Measurements from ENCODE around the gene FER.

The FER gene

DNA sequence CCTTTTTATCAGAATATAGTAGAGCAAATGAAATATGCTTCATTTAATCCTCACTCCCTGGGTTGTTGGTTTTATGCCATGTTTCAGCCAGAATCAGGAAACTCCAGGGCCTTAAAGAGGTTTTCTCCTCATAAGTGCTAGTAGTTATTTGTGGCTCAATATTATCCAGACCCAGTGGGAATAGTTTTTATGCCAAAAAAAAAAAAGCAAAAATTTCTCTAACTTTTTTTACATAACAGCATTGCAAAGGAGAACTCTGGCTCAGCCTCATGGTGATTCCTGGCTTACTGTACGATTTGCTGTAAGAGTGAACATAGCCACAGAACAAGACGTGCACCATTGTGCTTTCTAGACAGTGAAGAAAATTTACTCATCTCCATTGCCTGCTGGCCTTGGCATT is 429.5 kb downstream of the FER start:
- no peak for DNase-seq (ENCODE audit: low read depth in 2 of 2)

DNA sequence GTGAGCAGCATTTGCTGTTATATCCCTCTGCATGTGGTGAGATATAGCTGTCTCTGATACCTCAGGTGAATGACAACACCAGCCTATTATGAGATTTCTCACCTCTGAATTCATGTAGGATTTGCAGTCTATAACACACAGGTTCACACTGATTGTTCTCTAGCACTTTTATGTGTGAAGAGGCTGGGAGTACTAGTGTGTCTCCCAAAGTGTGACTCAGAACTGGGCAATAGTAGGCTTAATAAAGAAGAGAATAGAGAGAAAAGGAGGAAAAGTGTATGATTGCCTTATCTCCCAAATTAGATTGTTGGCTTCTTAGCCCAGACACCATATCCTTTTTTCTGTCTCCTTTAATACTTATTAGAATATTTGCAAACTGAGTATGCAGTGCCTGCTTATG is 430.1 kb downstream of the FER start:
- no peak for DNase-seq (ENCODE audit: low read depth in 2 of 2)

- DNase-seq (ENCODE audit: low read depth in 2 of 2) = no peak
Measured at GRCh38 chr5:109180668-109181067, 433.0 kb downstream of the FER start.

DNA sequence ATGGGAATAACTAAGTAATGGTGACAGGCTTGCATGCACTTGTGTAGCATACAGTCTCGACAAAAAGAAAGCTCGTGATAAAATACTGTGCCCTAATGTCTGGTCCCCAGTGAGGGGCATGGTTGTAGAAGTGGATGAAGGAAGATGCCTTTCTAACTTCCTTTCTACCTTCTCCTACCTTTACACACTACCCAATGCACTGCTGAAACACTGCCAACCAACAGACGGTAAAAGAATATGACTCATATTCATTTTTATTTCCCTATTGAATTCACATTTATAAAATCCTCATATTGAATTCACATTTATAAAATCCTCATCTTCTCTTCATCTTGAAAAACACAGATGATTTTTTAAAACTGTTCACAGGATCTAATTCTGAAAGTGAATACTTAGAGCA is 439.1 kb downstream of the FER start:
- no peak for DNase-seq (ENCODE audit: low read depth in 2 of 2)

- DNase-seq (ENCODE audit: low read depth in 2 of 2) = no peak
Measured at GRCh38 chr5:109191153-109191558, 443.5 kb downstream of the FER start.

DNA sequence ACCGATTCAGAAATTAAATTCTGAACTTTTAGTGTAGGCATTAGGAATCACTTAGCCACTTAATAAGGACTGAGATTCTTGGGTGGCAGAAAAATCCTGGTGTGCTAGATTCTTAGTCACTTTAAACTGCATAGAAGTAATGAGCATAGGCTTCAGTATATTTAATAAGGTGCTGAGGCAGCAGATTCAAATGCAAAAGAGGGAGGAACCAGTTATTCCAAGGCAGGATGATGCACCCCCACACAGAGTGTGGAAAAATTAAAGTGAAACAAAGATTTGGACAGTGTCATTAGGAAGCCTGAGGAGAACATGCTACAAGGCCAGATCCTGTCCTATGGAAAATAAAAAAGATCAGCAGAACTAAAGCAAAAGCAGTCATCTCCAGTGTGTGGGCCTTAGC is 444.3 kb downstream of the FER start:
- DNase-seq (ENCODE audit: low read depth in 2 of 2) = no peak

DNA sequence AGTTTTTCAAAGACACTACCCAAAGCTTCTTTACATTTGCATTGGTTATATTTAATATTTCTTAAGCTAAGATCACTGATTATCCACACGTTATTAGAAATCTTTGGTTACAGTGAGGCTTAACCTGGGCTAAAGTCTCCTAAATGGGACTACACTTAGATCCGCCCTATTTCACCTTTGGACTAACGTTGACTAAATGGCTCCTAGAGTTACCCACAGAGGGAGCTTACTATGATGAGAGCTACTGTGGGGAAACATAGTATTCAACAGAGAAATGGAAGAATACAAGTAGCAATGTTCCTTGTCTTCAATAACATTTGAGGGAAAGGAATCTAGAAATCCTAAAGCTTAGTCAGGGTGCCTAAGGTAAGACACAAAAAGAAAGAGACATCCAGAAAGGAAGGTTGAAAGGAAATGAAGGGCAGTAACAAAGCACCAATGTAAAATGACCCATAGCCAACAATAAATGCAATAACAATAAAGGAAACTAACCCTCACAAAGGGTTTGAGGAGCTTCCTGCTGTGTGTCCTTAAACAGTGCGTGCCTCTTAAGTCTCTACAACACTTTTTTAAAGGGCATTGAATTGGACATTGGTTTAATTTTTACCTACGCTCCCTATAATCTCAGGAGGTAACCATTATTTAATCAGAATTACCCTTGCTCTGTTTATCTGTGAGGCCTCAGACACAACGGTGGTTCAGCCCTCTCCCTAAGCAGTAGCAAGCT is 445.0 kb downstream of the FER start:
- no peak for DNase-seq (ENCODE audit: low read depth in 2 of 2)

DNA sequence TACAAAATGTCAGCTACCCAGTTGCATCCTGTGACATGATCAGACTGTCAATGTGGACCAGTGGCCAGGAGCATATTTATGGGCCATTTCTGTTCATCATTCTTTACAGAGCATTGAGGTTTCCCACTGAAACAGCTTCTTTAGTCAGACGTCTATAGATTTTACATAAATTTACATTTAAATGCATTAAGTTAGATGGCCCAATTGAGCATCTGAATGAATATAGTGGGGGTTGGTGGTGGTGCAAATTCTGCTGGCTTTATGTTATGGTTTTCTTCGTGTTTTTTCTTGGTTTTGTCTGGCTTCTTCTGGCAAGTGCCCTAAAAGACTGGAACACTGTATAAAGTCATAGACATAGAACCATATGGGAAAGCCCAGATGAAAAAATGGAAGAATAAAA is 448.0 kb downstream of the FER start:
- DNase-seq (ENCODE audit: low read depth in 2 of 2) = no peak

- DNase-seq (ENCODE audit: low read depth in 2 of 2) = no peak
Measured at GRCh38 chr5:109196087-109196822, 448.6 kb downstream of the FER start.

DNA sequence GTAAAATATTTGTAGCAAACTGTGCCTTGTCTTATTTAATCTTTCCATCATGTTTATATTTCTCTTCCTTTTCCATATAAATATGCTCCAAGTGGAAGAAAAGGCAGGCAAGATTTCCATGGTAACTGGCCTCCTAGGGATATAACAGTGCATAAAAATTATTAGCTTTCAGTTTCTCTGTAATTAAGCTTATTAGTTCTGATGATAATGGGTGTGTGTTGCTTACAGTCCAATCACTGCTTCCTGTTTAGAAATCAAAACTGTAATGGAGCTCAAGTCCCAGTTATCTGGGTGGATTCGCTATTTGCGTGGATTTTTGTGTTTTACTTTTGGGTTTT is 449.1 kb downstream of the FER start:
- no peak for DNase-seq (ENCODE audit: low read depth in 2 of 2)

- DNase-seq (ENCODE audit: low read depth in 2 of 2) = no peak
Measured at GRCh38 chr5:109199289-109199688, 451.6 kb downstream of the FER start.

DNA sequence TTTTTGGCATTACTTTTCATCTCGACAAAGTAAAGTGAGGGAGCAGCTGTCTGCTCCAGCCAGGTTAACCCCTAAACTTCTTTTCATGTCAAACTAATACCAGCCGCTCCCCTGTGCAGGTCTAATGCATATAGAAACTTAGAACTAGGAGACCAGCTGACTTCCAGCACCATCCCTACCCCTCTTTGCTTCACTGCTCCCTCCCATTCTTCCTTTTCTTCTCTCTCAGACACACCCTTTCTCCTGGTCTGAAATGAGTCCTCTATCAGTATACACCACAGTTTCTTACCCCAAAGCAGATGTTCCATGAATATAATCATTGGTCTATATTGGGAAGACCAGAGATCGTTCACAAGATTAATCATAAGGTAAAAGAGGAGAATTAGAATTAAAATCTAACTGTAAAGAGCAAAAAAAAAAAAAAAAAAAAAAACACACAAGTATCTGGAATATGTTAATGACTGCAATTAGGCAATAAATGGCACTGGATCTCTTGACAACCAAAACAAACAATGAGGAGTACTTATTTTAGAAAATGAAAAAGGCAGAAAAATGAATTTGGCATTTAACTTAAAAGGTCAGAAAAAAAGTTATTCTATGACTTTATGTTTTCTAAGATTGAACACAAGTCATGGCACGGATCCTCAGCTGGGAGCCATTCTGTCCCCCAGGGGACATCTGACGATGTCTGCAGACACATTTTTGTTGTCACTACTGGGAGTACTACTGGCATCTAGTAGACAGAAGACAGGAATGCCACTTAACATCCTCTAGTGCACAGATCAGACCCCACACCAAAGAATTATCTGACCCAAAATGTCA is 452.3 kb downstream of the FER start:
- no peak for DNase-seq (ENCODE audit: low read depth in 2 of 2)

DNA sequence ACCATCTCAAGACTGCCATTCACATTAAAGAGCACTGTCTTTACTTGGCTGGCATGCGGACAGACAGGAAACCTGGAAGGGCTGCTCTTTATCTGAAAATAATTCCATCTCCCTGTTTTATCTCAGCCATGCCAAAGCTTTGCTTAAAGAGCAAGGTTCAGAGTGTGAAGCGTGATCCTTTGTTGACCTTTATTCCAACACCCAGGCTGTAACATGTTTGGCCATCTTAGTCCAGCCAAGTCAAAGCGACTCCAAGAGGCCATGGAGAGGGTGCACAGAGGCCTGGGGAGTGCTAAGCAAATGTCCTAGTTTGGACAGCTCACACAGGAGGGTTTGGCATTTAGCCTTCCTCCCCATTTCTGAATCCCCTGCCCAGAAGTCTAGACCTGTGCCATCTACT is 467.3 kb downstream of the FER start:
- no peak for DNase-seq (ENCODE audit: low read depth in 2 of 2)

DNA sequence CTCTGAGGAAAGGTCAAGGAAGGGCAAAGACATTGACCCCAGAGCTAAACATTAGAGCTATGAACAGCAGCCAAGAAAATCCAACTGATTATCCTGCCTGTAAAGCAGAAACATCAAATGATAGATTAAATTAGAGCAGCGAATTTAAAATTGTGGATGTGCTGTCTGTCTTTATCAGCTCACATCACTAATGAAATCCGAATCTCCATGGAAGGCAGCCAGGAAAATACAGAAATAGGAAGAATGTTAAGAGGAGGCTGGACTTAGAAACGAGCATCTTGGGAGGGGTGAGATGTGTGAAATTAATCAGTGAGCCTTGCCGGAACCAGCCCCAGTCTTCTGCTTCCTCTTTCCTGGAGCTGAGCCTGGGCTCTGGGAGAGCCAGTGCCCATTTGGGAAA is 471.1 kb downstream of the FER start:
- no peak for DNase-seq (ENCODE audit: low read depth in 2 of 2)

DNA sequence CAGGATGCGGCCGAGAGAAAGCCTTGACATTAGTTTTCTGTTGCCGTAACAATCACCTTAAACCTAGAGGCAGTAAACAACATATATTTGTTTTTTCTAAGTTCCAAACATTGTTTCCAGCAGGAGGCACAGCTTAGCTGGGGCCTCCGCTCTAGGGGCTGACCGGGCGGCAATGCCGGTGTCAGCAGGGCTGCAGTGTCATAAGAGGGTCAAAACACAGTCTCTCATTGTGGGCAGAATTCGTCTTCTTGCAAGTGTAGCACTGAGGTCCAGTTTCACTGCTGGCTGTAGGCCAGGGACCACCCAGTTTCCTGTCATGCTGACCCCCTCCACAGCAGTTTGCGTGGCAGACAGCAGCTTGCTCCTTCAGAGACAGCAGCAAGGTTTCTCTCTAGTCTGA is 475.8 kb downstream of the FER start:
- DNase-seq (ENCODE audit: low read depth in 2 of 2) = no peak

DNA sequence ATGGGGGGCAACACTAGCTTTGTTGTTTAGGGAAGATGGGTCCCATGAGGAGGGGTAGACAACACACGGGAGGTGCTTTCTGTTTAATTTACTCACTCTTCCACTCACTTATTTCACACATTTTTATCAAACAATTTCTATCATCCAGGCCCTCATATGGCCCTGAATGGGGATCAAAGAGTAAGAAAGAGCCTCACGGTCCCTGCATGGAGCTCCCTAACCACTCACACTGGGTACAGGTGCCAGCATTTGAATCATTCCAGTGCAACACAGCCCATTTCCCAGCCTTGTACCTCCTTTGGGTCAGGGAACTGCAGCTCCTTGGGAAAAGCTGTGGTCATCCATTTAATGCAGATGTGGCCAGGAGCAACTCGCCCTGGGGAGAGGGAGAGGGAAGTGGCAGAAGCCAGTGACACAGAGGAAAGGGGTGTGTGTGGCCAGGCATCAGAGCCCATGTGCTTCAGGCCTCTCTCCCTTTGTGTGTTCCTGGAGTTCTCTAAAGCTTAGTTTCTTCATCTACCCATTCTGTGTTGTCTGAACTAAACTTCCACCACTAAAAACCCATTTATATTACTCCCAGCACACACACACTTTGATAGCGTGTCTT is 476.7 kb downstream of the FER start:
- no peak for DNase-seq (ENCODE audit: low read depth in 2 of 2)

- no peak for DNase-seq (ENCODE audit: low read depth in 2 of 2)
Measured at GRCh38 chr5:109225716-109226625, 478.3 kb downstream of the FER start.

DNA sequence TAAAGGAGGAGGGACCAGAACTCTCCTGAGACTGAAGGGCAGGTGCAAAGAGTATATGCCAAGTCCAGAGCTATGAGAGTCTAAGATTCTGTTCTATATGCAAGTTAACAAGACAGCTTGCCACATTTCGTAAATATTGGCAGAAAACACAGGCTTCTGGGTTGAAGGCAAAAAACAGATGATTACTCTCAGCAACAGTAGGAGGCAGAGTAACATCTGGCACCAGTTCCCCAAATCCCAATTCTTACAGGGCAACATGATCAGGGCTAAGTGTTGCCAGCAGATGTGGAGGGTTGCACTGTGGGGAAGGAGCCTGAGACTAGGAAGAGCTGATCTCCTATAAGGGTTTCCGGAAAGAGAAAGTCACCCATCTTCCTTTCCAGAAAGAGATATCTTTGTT is 482.7 kb downstream of the FER start:
- no peak for DNase-seq (ENCODE audit: low read depth in 2 of 2)

GRCh38 chr5:109231331-109231730 is 483.6 kb downstream of the FER start:
- DNase-seq (ENCODE audit: low read depth in 2 of 2) = no peak

DNA sequence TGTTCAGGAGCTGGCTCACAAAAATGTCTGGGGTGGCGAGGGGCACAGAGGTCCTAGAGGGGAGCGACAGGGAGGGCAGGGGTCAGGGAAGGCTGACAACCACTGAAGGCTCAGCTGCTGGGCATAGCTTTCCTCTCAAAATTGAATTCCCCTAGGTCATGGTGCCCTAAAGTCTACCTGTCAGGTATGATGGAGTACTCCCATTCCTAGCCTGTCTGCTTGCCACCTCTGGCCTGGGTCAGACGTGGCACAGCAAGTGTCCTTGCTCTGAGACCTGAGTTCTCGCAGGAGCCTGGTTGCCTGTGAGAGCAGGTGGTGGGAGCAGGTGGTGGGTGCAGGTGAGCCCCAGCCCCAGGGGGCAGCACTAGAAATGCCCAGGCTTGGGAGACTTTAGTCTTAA is 486.7 kb downstream of the FER start:
- DNase-seq (ENCODE audit: low read depth in 2 of 2) = no peak

DNA sequence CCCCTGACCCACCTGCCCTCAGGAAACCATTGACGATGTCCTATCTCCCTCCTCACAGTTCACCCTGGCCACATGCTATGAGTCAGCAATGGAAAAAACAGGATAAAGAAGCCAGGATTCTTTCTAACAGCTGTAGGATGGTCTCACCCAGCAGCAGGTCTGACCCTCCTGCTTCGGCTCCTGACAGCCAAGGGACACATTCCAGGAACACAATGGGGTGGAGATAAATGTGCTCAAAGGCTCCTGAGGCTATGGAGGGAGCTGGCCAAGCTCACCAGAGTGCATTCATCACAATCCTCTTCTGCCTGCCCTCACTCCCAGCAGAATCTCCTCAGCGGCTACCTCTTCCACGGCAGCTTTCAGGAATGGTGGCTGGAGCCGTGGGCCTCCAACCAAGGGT is 491.8 kb downstream of the FER start:
- DNase-seq (ENCODE audit: low read depth in 2 of 2) = no peak
